Lower lobe of right lung (tissue), 2 donors: ENCODE data around the gene DOCK4. TPM values are rescaled to one million over a fixed set of nuclear protein-coding genes. Genes with fewer than 3 reads are reported as not detected.

Experiments
- ATAC-seq, 2 donors: fragments of 200-7000 bp; cut with Tn5 transposase; one replicate each; pipeline ENCODE4 v1.9.1; 2020 to 2022; ENCODE audit warnings: mild to moderate bottlenecking in 2 of 2, moderate library complexity in 2 of 2
- DNase-seq: peaks from one replicate; pipeline ENCODE4 v3.0.0-alpha.2; 2020
- H3K27ac ChIP-seq: fragments of 200-600 bp; one replicate; pipeline ENCODE4 v1.8.0; 2022
- H3K27me3 ChIP-seq: fragments of 200-600 bp; one replicate; pipeline ENCODE4 v1.8.0; 2022; ENCODE audit warnings: low read depth
- H3K36me3 ChIP-seq: fragments of 200-600 bp; one replicate; pipeline ENCODE4 v1.8.0; 2022; ENCODE audit warnings: mild to moderate bottlenecking
- H3K4me1 ChIP-seq: fragments of 200-600 bp; one replicate; pipeline ENCODE4 v1.8.0; 2022
- H3K4me3 ChIP-seq: fragments of 200-600 bp; one replicate; pipeline ENCODE4 v1.8.0; 2022; ENCODE audit warnings: mild to moderate bottlenecking
- H3K9me3 ChIP-seq: fragments of 200-600 bp; one replicate; pipeline ENCODE4 v1.8.0; 2022
- intact Hi-C: fragments of 100-400 bp; cut with DNase I; formaldehyde crosslinking; loops from one replicate; pipeline ENCODE4 v1.11.0; 2022
- long read RNA-seq: library from polyadenylated mRNA; unstranded; transcript quantifications from one replicate; pipeline ENCODE4 v2.0.0, GENCODE V29; 2021
- total RNA-seq: library from RNA; stranded (reverse); fragmentation: NEBNext Ultra II Directional; extraction: Animal tissue kit (Norgen Biotek cat#: 25700); gene quantifications from one replicate; pipeline ENCODE4 v1.2.1, GENCODE V29; 2021
- TF ChIP-seq, protein P1 (sequence below): fragments of 200-600 bp; IDR thresholded peaks from one replicate; pipeline ENCODE4 v1.8.0; 2022; ENCODE audit warnings: antibody characterized with exemption, mild to moderate bottlenecking
- donor health status: DM: no; HTN: yes; CAD: no; lungs with severe emphysema.

The DOCK4 gene, protein sequence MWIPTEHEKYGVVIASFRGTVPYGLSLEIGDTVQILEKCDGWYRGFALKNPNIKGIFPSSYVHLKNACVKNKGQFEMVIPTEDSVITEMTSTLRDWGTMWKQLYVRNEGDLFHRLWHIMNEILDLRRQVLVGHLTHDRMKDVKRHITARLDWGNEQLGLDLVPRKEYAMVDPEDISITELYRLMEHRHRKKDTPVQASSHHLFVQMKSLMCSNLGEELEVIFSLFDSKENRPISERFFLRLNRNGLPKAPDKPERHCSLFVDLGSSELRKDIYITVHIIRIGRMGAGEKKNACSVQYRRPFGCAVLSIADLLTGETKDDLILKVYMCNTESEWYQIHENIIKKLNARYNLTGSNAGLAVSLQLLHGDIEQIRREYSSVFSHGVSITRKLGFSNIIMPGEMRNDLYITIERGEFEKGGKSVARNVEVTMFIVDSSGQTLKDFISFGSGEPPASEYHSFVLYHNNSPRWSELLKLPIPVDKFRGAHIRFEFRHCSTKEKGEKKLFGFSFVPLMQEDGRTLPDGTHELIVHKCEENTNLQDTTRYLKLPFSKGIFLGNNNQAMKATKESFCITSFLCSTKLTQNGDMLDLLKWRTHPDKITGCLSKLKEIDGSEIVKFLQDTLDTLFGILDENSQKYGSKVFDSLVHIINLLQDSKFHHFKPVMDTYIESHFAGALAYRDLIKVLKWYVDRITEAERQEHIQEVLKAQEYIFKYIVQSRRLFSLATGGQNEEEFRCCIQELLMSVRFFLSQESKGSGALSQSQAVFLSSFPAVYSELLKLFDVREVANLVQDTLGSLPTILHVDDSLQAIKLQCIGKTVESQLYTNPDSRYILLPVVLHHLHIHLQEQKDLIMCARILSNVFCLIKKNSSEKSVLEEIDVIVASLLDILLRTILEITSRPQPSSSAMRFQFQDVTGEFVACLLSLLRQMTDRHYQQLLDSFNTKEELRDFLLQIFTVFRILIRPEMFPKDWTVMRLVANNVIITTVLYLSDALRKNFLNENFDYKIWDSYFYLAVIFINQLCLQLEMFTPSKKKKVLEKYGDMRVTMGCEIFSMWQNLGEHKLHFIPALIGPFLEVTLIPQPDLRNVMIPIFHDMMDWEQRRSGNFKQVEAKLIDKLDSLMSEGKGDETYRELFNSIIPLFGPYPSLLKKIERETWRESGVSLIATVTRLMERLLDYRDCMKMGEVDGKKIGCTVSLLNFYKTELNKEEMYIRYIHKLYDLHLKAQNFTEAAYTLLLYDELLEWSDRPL (N-terminal part only)
- total RNA-seq: 78.5 TPM
- long read RNA-seq, partial matches to known transcripts: 11 of 53 reads
- long read RNA-seq, other reads (novel, unspliced or antisense): 42 of 53 reads

DNA sequence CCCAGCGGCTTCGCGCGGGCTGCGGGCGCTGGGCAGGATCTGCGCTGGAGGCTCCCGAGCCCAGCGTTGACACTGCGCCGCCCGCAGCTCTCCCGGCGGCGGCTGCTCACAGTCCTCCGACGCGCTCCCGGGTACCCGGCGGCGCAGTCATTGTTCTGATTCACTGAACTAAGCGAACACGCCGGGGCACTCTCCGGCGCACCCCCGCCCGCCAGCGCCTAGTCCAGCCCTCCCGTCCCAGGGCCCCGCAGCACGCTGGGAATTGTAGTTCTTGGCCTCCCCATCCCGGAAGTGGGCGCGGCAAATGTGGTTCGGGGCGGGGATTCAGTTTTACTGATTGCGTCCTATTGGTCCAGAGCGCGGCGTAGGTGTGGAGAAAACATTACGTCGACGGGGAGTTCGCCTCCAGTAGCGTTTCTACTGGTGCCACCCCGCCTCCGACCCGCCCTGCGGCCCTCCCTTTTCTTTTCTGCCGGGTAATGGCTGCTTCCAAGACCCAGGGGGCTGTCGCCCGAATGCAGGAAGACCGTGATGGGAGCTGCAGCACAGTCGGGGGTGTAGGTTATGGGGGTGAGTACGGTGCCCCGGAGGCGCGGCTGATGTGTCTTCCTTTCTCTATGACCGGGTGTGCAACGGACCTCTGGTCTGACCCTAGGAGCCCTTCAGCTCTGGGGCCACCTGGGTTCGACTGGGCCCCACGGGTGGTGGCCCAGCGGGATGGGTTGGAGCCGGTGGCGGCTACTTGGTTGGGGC, at the start of gene DOCK4, which contains the start of gene ZNF277:
DOCK4 (minus strand) TSS at position 162 of the 753 bp plus-strand sequence. CDS start 261 bp downstream, outside the sequence.
ZNF277 (plus strand) TSS at position 458 of the 753 bp plus-strand sequence; CDS start at position 480, 22 bp downstream.
- TF ChIP-seq, protein P1, sequence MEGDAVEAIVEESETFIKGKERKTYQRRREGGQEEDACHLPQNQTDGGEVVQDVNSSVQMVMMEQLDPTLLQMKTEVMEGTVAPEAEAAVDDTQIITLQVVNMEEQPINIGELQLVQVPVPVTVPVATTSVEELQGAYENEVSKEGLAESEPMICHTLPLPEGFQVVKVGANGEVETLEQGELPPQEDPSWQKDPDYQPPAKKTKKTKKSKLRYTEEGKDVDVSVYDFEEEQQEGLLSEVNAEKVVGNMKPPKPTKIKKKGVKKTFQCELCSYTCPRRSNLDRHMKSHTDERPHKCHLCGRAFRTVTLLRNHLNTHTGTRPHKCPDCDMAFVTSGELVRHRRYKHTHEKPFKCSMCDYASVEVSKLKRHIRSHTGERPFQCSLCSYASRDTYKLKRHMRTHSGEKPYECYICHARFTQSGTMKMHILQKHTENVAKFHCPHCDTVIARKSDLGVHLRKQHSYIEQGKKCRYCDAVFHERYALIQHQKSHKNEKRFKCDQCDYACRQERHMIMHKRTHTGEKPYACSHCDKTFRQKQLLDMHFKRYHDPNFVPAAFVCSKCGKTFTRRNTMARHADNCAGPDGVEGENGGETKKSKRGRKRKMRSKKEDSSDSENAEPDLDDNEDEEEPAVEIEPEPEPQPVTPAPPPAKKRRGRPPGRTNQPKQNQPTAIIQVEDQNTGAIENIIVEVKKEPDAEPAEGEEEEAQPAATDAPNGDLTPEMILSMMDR: no peak
- Histone ChIP-seq H3K4me1 (peaks cover 39% of the 10 kb centered on the region), H3K4me3 (peak within 1 kb of the TSS; percentile 99), H3K27me3 (no peaks in the 10 kb centered on the region), H3K36me3 (no peaks in the 10 kb centered on the region), H3K27ac (peak within 1 kb of the TSS; percentile 91), H3K9me3 (no peaks in the 10 kb centered on the region)
- intact Hi-C loops: no loop called here
- DNase-seq (peak; percentile 98), ATAC-seq (peak; percentile 96 to 98)

DNA sequence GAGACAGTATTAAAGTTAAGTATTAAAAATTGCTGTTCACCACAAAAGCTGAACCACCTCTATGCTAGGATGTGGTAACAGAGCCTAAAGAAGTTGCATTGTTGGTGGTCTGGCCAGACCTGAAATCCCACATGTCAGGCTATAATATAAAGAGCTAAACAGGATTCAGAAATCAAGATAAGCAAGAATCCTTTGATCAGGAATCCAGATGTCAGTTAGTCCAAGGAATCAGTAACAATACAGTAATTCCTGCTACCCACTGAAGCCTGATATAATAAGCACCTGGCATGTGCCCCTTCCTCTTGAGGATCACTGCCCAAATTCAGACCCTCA, 49.2 kb upstream of the DOCK4 start:
- Histone ChIP-seq H3K9me3 (no peaks in the 10 kb centered on the region), H3K27ac (no peak overlapping the region), H3K36me3 (no peaks in the 10 kb centered on the region), H3K4me3 (no peak overlapping the region), H3K4me1 (peaks cover 24% of the 10 kb centered on the region), H3K27me3 (no peaks in the 10 kb centered on the region)
- TF ChIP-seq, protein P1: no peak
- ATAC-seq: no peak
- no peak for DNase-seq
- intact Hi-C loops: no loop called here

DNA sequence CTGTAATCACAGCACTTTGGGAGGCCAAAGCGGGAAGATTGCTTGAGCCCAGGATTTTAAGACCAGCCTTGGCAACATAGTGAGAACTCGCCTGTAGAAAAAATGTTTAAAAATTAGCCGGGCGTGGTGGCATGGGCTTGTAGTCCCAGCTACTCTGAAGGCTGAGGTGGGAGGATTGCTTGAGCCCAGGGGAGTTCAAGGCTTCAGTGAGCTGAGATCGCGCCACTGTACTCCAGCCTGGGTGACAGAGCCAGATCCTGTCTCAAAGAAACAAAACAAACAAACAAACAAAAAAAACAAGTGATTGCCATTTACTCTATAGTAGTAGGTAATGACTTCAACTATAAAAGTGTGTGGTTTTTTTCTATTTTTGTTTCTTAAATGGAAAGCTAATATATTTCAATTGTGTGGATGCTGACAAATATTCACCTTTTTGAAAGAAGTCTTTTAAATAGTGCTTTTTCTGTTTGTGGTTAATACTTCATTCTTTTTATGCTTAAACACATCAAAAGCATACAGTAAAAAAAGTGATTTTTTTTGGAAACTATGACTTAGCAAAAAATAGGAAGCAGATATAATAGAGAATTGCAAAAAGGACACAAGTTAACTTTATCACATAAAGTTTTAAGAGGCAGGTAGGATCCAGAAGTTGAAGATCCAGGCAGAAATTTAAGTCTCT, 48.6 kb upstream of the DOCK4 start:
- Histone ChIP-seq H3K36me3 (no peaks in the 10 kb centered on the region), H3K4me3 (no peak overlapping the region), H3K27me3 (no peaks in the 10 kb centered on the region), H3K9me3 (no peaks in the 10 kb centered on the region), H3K27ac (peak overlapping the region; percentile 20), H3K4me1 (peaks cover 24% of the 10 kb centered on the region)
- intact Hi-C loops: no loop called here
- TF ChIP-seq, protein P1: no peak
- DNase-seq: no peak
- ATAC-seq: peak in 1 of 2 donors; percentile 38

DNA sequence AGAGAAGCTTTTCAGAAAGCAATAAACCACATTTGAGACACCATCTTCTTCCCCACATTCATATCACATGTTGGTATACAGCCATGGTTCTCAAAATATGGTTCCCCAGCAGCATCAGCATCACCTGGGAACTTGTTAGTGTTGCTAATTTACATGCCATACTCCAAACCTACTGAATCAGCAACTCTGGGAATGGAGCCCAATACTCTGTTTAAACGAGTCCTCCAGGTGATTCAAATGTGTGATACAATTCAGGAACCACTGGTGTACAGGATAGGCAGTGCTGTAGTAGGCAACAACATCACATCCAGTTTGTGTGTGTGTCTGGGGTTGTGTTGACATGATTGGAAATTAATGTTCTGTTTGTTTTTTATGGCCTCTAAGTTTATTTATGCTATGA, 48.0 kb upstream of the DOCK4 start:
- Histone ChIP-seq H3K4me1 (peaks cover 24% of the 10 kb centered on the region), H3K36me3 (no peaks in the 10 kb centered on the region), H3K27me3 (no peaks in the 10 kb centered on the region), H3K9me3 (no peaks in the 10 kb centered on the region), H3K27ac (peak overlapping the region; percentile 20), H3K4me3 (no peak overlapping the region)
- peak; percentile 55 to 92 for ATAC-seq
- DNase-seq: no peak
- TF ChIP-seq, protein P1: no peak
- intact Hi-C loops: no loop called here
